MV-4-11 (cell line): ENCODE data around the gene RAD23A.

Experiments used
- DNase-seq: peaks from one replicate; lab custom pipeline; 2025; lab: John Stamatoyannopoulos, UW

Gene RAD23A

GRCh38 chr19:12984683-12985048 lies 39.0 kb downstream of the RAD23A start:
- DNase-seq: no peak

- peak; percentile 80 for DNase-seq
These were observed 39.6 kb downstream of the RAD23A start for GRCh38 chr19:12985049-12985776.

DNA sequence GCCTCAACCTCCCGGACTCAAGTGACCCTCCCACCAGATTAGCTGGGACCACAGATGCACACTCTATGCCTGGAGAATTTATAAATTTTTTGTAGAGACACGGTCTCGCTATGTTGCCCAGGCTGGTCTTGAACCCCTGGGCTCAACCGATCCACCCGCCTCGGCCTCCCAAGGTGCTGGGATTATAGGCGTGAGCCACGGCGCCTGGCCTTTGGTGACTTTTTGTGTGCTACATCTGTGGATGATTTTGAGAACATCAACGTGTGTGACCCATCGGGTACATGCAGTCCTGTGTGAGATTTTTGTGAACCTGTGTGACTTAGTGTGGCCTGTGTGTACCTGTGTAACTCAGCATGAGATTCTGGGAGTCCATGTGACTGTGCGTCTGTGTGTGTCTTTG lies 41.1 kb downstream of the RAD23A start:
- no peak for DNase-seq

DNA sequence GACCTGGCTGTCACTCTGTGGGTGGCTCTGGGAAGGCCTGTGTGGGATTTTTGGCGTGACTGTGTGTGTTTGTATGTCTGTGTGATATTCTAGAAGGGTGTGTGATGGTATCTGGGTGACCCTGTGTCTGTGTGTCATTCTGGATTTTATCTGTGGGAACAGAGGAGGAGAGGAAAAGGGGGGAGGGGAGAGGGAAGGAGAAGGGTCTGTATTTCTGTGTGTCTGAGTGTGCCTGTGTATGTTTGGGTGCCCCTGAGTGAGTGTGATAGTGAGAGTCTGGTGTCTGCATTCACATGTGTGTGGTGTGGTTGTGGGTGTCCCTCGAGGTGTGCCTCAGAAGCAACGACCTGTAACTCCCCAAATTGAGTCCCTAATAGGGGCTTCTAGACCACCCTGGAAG lies 41.5 kb downstream of the RAD23A start:
- no peak for DNase-seq

DNA sequence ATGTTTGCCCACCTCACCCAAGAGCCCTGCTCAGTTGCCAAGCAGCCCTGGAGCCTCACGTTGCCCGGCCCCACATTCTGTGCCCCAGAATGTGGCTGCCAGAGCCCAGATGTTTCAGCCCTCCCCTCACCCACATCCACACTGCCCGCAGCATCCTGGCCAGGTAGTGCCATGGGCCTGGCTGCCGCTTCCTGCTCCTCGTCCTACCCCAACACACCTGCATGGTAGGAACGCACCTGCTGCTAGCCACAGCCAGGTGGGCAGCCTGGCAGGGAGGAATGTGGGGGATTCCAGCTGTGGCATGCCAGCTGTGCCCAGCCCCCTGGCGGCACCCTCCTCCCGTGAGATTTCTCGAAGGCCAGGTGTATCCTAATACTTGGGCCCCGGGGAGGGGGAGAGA lies 42.1 kb downstream of the RAD23A start:
- no peak for DNase-seq

DNA sequence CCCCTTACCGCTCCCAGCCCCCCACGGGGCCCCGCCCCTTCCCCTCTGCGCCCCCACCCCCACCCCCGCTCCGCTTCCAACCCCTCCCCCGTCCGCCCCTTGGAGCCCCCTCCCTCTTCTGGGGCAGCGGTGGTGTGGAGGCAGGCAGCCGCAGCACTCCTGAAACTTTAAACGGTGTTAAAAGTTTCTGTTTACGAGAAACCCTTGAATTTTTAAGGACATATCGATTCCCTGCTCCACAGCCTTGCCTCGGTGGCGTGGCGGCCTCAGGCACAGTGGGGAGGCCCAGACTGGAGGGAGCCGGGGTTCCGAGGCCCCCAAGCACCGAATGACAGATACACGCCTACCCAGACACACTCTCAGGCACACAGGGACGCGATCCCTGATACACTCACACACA lies 44.8 kb downstream of the RAD23A start:
- DNase-seq: no peak

DNA sequence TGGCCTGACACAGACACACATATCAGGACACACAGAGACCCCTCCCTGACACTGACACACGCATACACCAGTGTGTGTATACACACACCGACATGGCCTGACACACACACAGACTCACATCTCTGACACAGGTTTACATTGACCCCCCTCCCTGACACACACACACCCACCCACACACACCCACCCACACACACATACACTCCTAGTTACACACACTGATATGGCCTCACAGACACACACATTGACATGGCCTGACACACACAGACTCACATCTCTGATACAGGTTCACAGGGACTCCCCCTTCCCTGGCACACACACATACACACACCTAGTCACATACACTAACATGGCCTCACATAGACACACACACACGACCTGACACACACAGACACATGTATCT lies 45.2 kb downstream of the RAD23A start:
- DNase-seq: no peak

- DNase-seq: no peak
These were observed 45.6 kb downstream of the RAD23A start for GRCh38 chr19:12991296-12991695.

GRCh38 chr19:12992729-12993128 lies 47.1 kb downstream of the RAD23A start:
- DNase-seq: no peak

- DNase-seq: no peak
These were observed 47.9 kb downstream of the RAD23A start for GRCh38 chr19:12993562-12993961.

GRCh38 chr19:12994701-12995595 lies 49.3 kb downstream of the RAD23A start, which contains the start of gene NFIX:
NFIX (plus strand) TSS chr19:12995475; CDS start chr19:12995838, 363 bp downstream.
- peak; percentile 40 for DNase-seq

- no peak for DNase-seq
These were observed 50.1 kb downstream of the RAD23A start for GRCh38 chr19:12995596-12996405.

DNA sequence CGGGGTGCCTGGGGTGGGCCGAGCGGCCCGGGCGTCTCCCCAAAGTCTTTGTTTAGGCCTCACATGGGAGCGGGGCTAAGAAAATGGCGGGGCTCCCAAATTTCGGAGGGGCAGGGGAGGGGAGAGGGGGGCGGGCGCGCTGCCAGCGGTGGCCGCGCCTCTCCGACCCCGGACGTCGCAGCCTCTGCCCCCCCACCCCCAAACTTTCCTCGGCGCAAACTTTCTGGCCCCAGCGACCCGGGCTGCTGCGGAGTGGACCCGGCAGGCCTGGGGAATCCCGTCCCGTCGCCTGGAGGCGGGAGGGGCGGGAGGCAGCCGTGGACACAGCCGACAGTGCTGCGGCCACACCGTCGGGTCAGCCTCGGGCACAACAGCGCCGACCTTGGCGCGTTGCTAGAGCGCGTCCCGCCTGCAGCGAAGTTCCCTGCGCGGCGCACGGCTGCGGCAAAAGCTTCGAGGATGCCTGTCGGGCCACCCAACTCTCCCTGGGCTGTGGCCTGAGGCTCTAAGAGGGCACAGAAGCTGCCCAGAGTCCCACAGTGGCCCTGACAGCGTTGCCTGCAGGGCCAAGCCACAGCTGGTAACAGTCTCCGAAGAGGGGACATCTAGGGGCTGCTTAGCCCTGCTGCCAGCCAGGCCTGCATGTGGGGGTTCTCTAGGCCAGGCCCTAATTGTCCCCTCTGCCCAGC lies 50.9 kb downstream of the RAD23A start:
- no peak for DNase-seq

- DNase-seq: no peak
These were observed 51.7 kb downstream of the RAD23A start for GRCh38 chr19:12997179-12997966.

DNA sequence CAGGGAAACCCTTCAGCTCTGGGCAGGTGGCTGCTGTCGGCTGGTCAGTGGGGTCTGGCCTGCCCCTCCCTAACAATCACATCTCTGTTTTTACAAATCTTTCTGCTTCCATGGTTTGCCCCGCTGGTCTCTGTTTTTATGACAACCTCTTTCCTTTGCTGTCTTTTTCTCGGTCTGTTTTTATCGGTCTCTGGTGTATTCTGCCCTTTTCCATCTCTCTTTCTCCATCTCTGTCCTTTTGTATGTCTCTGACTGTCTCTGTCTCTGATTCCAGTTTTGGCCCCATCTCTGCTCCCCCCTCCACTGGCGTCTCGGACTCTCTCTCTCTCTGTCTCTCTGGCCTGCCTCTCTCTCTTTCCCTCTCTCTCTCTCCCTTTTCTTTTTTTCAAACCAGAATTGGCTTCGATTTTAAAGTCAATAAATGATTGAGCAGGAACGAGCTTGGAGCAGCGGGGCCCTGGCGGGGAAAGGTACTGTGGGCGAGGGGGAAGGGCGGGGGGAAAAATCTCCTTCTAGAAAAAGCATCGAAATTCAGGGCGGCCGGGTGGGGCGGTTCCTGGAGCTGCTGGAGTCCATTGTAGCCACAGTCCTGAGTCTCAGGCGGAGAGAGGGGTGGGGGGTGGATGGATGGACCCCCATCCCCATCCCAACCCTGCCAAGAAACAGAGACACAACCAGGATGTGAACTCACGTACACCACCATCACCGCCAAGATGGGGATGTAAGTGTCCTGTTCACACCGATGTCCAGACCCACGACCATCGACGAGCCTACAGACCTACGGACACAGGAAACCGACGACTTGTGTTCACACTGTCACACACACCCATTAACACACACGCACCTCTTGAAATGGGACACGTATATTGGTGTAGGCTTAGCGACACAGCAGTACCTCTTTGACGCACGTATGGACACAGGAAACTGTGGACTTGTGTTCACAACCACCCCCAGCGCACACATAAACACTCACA lies 52.6 kb downstream of the RAD23A start:
- no peak for DNase-seq

DNA sequence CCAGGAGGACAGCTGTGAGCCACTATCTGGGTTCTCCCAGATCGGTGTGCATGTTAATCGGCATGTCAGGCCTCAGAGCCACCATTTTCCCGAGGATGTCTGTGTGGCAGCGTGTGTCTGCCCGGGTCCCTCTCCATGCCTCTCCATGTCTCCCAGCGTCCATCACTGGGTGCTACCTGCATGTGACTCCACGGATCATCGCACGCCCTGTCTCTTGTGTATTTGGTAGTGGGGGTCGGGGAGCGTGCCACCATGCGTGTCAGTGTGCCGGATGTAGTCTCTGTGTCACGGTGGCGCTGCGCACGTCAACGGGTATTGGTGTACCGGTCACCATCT lies 55.5 kb downstream of the RAD23A start:
- DNase-seq: no peak

- no peak for DNase-seq
These were observed 56.0 kb downstream of the RAD23A start for GRCh38 chr19:13001502-13002165.

DNA sequence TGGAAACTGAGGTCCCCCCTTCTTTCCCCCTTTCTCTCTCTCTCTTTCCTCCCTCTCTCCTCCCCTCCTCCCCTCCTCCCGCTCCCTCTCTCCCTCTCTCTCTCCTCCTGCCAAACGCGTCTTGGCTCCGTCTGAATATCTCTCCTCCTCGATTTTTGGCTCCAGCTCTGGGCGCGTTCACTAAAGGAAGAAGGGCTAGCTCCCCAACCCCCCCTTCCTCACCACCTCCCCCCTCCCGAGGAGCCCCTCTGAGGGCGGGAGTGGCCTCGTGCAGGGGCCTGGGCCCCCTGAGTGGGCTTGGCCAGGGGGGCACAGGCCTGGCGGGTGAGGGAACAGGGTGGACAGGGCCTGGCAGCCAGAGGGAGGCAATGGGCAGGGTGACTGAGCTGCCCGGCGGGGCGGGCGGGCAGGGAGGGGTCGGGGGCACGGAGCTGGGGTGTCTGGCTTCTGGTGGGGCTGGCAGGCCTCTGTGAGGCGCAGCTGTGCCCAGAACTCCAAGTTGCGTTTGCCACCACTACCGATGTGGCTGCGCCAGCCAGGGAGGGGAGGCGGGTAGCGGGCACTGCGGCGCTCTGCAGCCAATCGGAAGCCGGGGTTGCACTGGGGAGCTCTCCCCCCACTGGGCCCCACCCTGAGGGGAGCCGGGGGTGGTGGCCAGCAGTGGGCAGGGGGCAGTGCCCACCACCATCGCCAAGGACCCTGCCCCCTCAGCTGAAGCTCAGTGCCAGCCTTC lies 56.7 kb downstream of the RAD23A start:
- no peak for DNase-seq

DNA sequence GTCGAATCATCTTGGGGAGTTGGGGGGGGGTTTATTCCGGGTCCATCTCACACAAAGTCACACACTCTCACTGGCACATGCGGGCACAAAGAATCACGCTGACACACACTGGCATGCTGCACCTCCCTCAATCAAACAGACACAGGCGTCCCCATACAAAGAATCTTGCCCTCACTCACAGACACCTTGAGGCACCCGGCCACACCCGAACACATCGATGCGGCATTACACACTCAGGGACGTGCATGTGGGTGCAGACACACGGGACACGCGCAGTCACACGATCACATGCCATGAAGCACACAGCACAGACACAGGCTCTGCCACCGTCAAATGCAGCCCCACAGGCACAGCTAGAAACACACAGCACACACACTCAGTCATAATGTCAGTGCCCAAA lies 57.4 kb downstream of the RAD23A start:
- no peak for DNase-seq
